Ascending aorta (tissue), 2 donors: ENCODE measurements around the gene CXCL12. TPM values are rescaled to one million over a fixed set of nuclear protein-coding genes. Genes with fewer than 3 reads are reported as not detected.

Experiments used
- DNase-seq, 2 donors: peaks; one replicate each; pipeline ENCODE4 v3.0.0-alpha.2; 2019; ENCODE audit warnings: low spot score in 2 of 2
- H3K27ac ChIP-seq, 2 donors: fragments of 200-600 bp; sonication (generic); one replicate each; pipeline ENCODE4 v1.5.1; 2016 to 2017; ENCODE audit warnings: mild to moderate bottlenecking in 1 of 2
- H3K27me3 ChIP-seq: fragments of 200-600 bp; sonication (generic); one replicate; pipeline ENCODE4 v1.5.1; 2017
- H3K36me3 ChIP-seq, 2 donors: fragments of 200-600 bp; sonication (generic); one replicate each; pipeline ENCODE4 v1.5.1; 2016
- H3K4me1 ChIP-seq, 2 donors: fragments of 200-600 bp; sonication (generic); one replicate each; pipeline ENCODE4 v1.5.1; 2016 to 2017; ENCODE audit warnings: mild to moderate bottlenecking in 1 of 2
- H3K4me3 ChIP-seq, 2 donors: fragments of 200-600 bp; sonication (generic); one replicate each; pipeline ENCODE4 v1.5.1; 2016 to 2017; ENCODE audit warnings: mild to moderate bottlenecking in 1 of 2
- H3K9me3 ChIP-seq, 2 donors: fragments of 200-600 bp; sonication (generic); one replicate each; pipeline ENCODE4 v1.5.1; 2016
- intact Hi-C: fragments of 100-400 bp; cut with DNase I; formaldehyde crosslinking; loops from one replicate; pipeline ENCODE4 v1.15.1; 2023
- total RNA-seq: library from RNA; depleted of rRNA; stranded (reverse); fragments of >200 nt; gene quantifications from one replicate; pipeline ENCODE4 v1.1.0, GENCODE V29; 2016
- TF ChIP-seq, protein P1 (sequence below), 3 experiments: fragments of 200-600 bp in 2 of 3; fragments of 450-650 bp in 1 of 3; sonication (generic) in 2 of 3; IDR thresholded peaks; one replicate each; pipeline ENCODE4 v1.5.1; 2016 to 2019; ENCODE audit warnings: antibody characterized with exemption in 3 of 3, mild to moderate bottlenecking in 1 of 3, moderate library complexity in 1 of 3

CXCL12 gene
- total RNA-seq, 1 donor from 2014 or later, result 288 TPM

DNA sequence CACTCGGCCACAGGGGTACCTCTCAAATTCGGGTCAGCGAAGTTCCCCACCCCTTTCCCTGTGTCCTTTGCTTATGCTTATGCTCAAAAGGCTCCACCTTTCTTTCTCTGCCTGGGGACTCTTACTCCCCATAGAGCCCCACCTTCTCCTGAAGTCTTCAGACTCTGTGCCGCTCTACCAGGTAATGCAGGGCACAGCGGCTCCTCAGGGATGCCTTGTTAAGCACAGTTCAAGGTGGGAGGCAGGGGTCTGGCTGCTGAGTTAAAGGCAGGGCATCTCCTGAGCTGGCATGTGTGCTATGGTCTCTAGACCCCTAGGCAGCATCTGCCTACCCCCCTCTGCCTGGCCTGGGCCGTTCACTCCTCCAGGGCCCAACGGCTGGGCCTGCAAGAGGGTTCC lies 3.0 kb upstream of the CXCL12 start:
- TF ChIP-seq, protein P1, sequence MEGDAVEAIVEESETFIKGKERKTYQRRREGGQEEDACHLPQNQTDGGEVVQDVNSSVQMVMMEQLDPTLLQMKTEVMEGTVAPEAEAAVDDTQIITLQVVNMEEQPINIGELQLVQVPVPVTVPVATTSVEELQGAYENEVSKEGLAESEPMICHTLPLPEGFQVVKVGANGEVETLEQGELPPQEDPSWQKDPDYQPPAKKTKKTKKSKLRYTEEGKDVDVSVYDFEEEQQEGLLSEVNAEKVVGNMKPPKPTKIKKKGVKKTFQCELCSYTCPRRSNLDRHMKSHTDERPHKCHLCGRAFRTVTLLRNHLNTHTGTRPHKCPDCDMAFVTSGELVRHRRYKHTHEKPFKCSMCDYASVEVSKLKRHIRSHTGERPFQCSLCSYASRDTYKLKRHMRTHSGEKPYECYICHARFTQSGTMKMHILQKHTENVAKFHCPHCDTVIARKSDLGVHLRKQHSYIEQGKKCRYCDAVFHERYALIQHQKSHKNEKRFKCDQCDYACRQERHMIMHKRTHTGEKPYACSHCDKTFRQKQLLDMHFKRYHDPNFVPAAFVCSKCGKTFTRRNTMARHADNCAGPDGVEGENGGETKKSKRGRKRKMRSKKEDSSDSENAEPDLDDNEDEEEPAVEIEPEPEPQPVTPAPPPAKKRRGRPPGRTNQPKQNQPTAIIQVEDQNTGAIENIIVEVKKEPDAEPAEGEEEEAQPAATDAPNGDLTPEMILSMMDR (IDR thresholded peaks at IDR 0.05), result no peak
- Histone ChIP-seq H3K4me1 (peaks cover 0 to 8% of the 10 kb centered on the region in 2 donors), H3K36me3 (no peaks in the 10 kb centered on the region), H3K27ac (no peak overlapping the region), H3K27me3 (no peaks in the 10 kb centered on the region), H3K4me3 (no peak overlapping the region), H3K9me3 (no peaks in the 10 kb centered on the region)
- DNase-seq, result peak in 1 of 2 donors; percentile 61
- intact Hi-C loops, result loop anchor here (2.0 to 5.0 kb wide), 3 partner anchors 76 to 477 kb away; no protein-coding TSS in a partner anchor

DNA sequence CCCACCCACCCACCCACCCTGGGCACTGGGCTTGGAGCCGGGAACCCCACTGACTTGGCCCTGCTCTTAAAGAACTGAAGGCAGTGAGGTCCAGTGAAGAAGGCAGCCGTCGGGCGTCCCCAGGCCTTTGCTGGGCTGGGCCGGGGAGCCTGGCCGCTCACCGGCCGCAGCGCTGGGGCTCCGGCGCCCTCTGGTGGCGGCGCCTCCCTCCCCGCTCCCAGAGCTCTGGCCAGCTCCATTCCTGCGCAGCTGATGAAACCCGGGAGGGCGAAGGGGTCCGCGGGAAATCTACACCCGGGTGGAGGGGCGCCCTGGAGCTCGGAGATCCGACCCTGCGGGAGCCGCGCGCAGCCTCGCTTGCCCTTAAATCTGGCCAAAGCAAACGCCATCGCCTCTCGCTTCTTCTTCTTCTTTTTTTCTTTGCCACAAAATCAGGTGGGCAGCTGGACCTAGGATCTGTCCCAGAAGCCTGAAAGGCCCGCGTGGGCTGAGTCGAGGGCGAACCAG lies 1.7 kb upstream of the CXCL12 start:
- peak overlapping the region in 1 of 2 donors; percentile 28 for H3K4me3 ChIP-seq
- intact Hi-C loops, result loop anchor here (1.0 to 5.0 kb wide), 5 partner anchors 74 to 715 kb away; no protein-coding TSS in a partner anchor
- no peak overlapping the region for H3K27ac ChIP-seq
- TF ChIP-seq, protein P1 (IDR thresholded peaks at IDR 0.05), result peak; percentile 86 to 95 (median 91)
- no peaks in the 10 kb centered on the region for H3K27me3 ChIP-seq
- no peaks in the 10 kb centered on the region for H3K9me3 ChIP-seq
- DNase-seq, result peak in 1 of 2 donors; percentile 77
- no peaks in the 10 kb centered on the region for H3K36me3 ChIP-seq
- H3K4me1 ChIP-seq, result peaks cover 0 to 8% of the 10 kb centered on the region in 2 donors

DNA sequence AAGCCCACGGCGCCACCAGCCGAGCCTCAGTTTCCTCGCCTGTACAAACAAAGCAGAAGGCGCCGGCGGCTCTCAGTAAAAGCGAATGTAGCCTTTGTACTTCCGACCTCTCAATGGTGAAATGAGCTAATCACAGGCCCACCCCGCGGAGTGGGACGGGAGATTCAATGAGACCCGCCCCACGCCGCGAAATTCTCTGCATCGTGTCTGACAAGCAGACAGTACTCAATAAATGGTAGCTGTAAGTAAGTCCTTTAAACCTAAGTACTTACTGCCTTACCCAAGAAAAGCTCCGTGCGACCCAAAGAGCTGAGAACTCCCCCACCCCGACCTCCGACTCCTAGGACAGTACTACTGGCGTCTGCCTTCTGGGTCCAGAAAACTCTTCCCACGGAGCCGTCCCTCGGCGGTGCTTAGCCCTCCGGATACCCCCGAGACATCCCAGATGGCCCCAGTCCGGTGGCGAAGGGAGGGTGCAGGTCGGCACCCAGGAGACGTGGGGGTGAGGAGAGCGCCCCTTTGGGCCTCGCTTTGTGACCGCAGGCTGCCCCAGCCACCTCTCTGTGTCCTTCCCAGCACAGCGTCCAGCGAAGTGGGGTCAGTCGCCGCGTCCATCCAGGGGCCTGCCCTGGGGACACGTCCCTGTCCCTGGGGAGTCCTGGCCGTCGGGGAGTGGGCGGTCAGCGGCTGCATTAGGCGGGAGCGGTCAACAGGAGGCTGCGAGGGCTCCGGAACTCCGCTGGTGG lies 972 bp upstream of the CXCL12 start:
- peak in 1 of 2 donors; percentile 62 for DNase-seq
- peak overlapping the region; percentile 64 to 73 for H3K4me3 ChIP-seq
- peaks cover 0 to 8% of the 10 kb centered on the region in 2 donors for H3K4me1 ChIP-seq
- no peaks in the 10 kb centered on the region for H3K36me3 ChIP-seq
- H3K9me3 ChIP-seq, result no peaks in the 10 kb centered on the region
- TF ChIP-seq, protein P1 (IDR thresholded peaks at IDR 0.05), result no peak
- H3K27ac ChIP-seq, result no peak overlapping the region
- H3K27me3 ChIP-seq, result no peaks in the 10 kb centered on the region
- intact Hi-C loops, result loop anchor here (1.0 to 5.0 kb wide), 5 partner anchors 74 to 715 kb away; no protein-coding TSS in a partner anchor

DNA sequence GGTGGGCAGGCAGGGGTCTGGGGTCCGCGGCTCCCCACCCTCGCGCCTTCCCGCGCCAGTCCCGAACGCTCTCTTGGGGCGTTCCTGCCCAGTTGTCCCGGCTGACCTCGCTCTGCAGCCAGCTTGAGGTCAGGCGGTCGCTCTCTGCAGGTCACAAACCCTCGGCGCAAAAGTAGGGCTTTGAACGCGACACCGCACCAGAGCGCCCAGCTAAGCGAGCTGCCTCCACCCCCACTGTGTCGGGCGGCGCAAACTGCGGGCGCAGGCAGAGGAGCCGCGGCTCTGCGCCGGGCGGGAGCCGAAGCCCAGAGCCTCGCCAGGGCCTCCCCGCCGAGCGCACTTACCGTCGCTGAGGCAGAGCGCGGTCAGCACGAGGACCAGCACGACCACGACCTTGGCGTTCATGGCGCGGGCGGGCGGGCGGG lies 284 bp downstream of the CXCL12 start:
- H3K4me3 ChIP-seq, result peak overlapping the region; percentile 64 to 73
- H3K27ac ChIP-seq, result peak overlapping the region in 1 of 2 donors; percentile 40
- H3K9me3 ChIP-seq, result no peaks in the 10 kb centered on the region
- peaks cover 0 to 8% of the 10 kb centered on the region in 2 donors for H3K4me1 ChIP-seq
- no peaks in the 10 kb centered on the region for H3K27me3 ChIP-seq
- TF ChIP-seq, protein P1 (IDR thresholded peaks at IDR 0.05), result no peak
- no peaks in the 10 kb centered on the region for H3K36me3 ChIP-seq
- DNase-seq, result peak in 1 of 2 donors; percentile 59
- intact Hi-C loops, result loop anchor here (5.0 kb wide), 1 partner anchor 72 kb away; no protein-coding TSS in a partner anchor

DNA sequence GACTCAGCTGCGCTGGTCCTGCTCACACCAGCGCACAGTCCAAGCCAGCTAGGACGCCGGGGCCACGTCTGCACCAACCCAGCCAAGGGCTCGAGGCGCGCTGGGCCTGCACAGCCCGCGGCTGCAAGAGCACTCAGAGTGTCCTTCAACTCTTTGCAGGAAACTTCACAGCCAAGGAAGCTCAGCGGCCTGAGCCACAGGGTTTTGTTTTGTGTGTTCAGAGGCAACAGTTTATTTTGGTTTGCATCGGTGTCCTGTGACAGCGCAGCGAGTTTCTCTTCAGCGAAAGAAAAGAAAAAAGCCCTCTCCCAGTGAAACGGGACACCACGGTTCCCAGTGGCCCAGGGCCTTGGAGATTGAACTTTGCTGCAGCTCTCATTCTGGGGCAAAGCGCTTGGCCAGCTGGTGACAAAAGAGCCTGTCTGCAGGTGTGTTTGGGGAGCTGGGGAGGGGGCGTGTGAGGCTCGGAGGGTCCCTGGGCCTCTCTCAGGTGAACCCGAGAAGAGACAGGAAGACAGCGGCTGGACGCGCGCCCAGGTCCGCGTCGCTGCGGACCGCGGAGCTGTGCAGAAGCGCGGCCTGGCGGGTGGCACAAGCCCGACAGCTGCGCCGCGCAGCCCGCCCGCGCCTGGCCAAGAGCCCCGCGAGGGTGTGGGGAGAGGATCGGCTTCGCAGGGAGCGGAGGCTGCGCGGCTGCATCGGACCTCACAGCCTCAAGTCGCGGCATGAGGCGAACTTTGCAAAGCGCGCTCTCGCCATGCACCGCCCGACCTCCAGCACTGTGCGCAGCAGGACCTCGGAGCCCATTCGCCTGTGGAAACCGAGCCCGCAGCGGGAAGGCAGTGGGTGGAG lies 922 bp downstream of the CXCL12 start:
- Histone ChIP-seq H3K4me1 (peaks cover 0 to 4% of the 10 kb centered on the region in 2 donors), H3K27me3 (no peaks in the 10 kb centered on the region), H3K4me3 (peak overlapping the region; percentile 64 to 73), H3K9me3 (no peaks in the 10 kb centered on the region), H3K27ac (peak overlapping the region in 1 of 2 donors; percentile 40), H3K36me3 (no peaks in the 10 kb centered on the region)
- TF ChIP-seq, protein P1 (IDR thresholded peaks at IDR 0.05), result no peak
- intact Hi-C loops, result no loop called here
- peak in 1 of 2 donors; percentile 62 for DNase-seq
